GM06990 (cell line): ENCODE measurements around the gene MAPK1.
"Not testable (repeated sequence)": the region's sequence is repeated elsewhere in the genome, so short reads cannot be mapped to it uniquely, and the experiment has no call there.

ENCODE experiments used
- DNase-seq: peaks from one replicate; pipeline ENCODE4 v3.0.0-alpha.2; 2011; ENCODE audit not compliant: insufficient read length; ENCODE audit errors: extremely low read depth
- H3K27me3 ChIP-seq: replicated peaks from 2 replicates; pipeline ENCODE4 v1.6.0; 2011; ENCODE audit warnings: low read length; ENCODE audit not compliant: control insufficient read depth, insufficient read depth
- H3K36me3 ChIP-seq: 2 replicates; pipeline ENCODE4 v1.5.1; 2011; ENCODE audit warnings: low read length; ENCODE audit not compliant: control insufficient read depth, insufficient read depth
- H3K4me3 ChIP-seq: replicated peaks from 2 replicates; pipeline ENCODE4 v1.5.1; 2011; ENCODE audit warnings: low read depth, mild to moderate bottlenecking, control low read depth, low read length
- TF ChIP-seq, protein P1 (sequence below): IDR thresholded peaks from 2 replicates; pipeline ENCODE4 v1.5.1; 2011; ENCODE audit warnings: low read length, control low read depth, mild to moderate bottlenecking, inconsistent platforms; ENCODE audit not compliant: insufficient read depth, poor library complexity, severe bottlenecking

The MAPK1 gene

DNA sequence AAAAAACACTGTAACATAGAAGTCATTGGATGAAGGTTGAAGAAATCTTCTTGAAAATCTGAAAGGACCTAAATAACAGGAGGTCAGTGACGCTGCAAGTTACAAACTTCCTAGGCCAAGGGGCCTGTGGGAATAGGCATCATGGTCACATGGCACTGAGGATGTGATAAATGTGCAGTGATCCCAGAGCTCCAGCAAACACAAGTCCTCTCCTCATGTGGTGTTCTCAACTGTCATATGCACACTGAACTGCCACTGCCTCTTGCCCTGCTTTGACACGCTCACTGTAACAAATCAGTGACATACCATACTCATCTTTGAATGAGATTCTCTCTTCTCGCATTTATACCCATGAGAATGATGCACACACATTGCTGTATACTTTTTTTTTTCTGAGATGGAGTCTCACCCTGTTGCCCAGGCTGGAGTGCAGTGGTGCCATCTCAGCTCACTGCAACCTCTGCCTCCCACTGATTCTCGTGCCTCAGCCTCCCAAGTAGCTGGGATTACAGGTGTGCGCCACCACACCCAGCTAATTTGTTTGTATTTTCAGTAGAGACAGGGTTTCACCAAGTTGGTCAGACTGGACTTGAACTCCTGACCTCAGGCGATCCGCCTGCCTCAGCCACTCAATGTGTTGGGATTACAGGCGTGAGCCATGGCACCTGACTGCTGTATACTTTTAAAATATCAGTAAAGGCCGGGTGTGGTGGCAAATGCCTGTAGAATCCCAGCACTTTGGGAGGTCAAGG lies 66.7 kb downstream of the MAPK1 start:
- H3K36me3 ChIP-seq = peaks cover 6% of the 10 kb centered on the region
- DNase-seq = no peak
- no peak overlapping the region for H3K4me3 ChIP-seq
- TF ChIP-seq, protein P1, sequence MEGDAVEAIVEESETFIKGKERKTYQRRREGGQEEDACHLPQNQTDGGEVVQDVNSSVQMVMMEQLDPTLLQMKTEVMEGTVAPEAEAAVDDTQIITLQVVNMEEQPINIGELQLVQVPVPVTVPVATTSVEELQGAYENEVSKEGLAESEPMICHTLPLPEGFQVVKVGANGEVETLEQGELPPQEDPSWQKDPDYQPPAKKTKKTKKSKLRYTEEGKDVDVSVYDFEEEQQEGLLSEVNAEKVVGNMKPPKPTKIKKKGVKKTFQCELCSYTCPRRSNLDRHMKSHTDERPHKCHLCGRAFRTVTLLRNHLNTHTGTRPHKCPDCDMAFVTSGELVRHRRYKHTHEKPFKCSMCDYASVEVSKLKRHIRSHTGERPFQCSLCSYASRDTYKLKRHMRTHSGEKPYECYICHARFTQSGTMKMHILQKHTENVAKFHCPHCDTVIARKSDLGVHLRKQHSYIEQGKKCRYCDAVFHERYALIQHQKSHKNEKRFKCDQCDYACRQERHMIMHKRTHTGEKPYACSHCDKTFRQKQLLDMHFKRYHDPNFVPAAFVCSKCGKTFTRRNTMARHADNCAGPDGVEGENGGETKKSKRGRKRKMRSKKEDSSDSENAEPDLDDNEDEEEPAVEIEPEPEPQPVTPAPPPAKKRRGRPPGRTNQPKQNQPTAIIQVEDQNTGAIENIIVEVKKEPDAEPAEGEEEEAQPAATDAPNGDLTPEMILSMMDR = no peak
- no peaks in the 10 kb centered on the region for H3K27me3 ChIP-seq

DNA sequence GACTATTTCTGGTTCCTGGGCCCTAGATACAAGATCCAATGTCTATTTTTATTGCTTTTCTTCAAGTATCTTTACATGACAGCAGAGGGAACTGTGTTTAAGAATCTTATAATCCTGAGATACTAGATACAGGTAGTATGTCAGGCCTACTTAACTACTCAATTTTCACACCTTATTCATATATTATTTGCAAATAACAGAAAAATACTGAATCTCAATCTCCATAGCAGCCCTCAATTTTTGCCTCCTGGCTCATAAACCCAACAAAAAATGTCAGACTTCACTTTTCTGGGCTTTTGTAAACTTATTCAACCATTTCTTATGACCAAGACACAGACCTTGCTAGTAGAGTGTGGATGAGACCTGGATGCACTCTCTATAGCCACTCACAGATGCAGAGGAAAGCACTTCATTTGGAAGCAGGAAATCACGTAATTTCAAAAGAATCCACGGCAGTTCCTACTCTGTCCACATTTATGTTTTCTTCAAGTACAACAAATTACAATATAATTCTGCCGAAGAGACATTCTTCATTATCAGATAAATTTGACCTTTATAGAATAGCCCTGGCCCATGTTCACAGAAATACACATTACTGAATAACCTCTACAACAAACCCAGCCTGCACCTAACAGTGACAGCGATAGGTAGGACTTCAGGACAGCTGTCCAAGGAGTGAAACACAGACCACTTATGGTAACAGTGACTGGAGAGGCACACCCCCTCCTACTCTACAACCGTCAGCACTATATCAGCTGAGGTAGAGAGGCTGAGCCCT lies 69.8 kb downstream of the MAPK1 start:
- DNase-seq = no peak
- Histone ChIP-seq H3K36me3 (peaks cover 6% of the 10 kb centered on the region), H3K4me3 (no peak overlapping the region), H3K27me3 (no peaks in the 10 kb centered on the region)
- TF ChIP-seq, protein P1 = no peak

DNA sequence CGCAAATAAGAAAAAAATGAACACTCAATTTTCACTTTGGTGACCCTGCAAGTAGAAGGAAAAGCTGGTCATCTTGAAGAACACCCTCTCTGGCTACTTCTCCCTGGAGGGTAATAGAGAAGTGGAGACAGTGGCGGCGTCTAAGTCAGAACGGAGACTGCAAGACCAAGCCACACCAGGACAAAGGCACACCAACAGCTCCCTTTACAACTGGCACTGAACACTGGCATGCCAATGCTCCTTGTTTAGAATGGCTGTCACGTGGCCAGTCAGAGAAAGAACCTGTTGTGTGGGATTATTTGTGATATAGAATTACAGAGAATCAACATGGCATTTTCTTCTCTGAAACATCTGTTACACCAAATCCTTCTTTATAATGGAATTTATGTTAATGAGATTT lies 70.6 kb downstream of the MAPK1 start:
- TF ChIP-seq, protein P1 = no peak
- no peak for DNase-seq
- Histone ChIP-seq H3K4me3 (no peak overlapping the region), H3K27me3 (no peaks in the 10 kb centered on the region), H3K36me3 (peaks cover 4% of the 10 kb centered on the region)

DNA sequence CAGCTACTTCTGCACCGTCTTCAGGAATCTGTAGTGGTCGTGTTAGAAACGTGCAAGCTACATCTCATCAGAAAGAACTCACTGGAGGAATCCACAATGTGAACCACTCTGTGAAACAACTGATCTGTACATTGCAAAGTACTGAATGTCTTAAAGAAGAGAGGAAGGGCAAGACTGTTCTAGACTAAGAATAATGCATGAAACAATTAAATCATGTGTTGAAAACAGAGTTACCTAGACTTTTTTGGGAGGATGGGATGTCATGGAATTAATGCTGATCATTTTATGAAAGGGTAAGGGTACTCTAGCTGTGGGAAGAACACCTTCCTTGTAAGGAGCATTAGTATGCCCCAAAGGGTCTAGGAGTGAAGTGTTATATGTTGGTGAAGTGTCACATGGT lies 71.2 kb downstream of the MAPK1 start:
- H3K36me3 ChIP-seq = peaks cover 4% of the 10 kb centered on the region
- H3K27me3 ChIP-seq = no peaks in the 10 kb centered on the region
- H3K4me3 ChIP-seq = no peak overlapping the region
- no peak for DNase-seq
- TF ChIP-seq, protein P1 = no peak

DNA sequence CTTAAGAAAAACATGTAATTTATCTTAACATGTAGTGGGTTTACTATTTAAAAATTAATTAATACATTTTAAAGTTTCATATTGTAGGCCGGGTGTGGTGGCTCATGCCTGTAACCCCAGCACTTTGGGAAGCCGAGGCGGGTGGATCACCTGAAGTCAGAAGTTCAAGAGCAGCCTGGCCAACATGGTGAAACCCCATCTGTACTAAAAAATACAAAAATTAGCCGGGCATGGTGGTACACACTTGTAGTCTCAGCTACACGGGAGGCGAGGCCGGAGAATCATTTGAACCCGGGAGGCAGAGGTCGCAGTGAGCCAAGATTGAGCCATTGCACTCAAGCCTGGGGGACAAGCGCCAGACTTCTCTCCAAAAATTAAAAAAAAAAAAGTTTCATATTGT lies 73.7 kb downstream of the MAPK1 start:
- not testable (repeated sequence) for H3K4me3 ChIP-seq, H3K36me3 ChIP-seq, DNase-seq, H3K27me3 ChIP-seq
